MM.1S (cell line): ENCODE data around the gene LIPT1.

Source experiments
- EZH2 ChIP-seq: fragments of 300-600 bp; sonication (generic); optimal IDR thresholded peaks from 2 replicates; pipeline ENCODE3; 2017; ENCODE audit warnings: low read depth, mild to moderate bottlenecking, antibody characterized with exemption, low read length, mixed read lengths
- EZH2phosphoT487 ChIP-seq: fragments of 300-600 bp; sonication (generic); IDR thresholded peaks from 2 replicates; pipeline ENCODE4 v1.6.1; 2018; ENCODE audit warnings: antibody characterized with exemption, low read length
- TF ChIP-seq, protein P1 (sequence below): fragments of 300-600 bp; sonication (generic); IDR thresholded peaks from 2 replicates; pipeline ENCODE4 v1.5.1; 2016; ENCODE audit warnings: antibody characterized with exemption, low read length, mixed read lengths

DNA sequence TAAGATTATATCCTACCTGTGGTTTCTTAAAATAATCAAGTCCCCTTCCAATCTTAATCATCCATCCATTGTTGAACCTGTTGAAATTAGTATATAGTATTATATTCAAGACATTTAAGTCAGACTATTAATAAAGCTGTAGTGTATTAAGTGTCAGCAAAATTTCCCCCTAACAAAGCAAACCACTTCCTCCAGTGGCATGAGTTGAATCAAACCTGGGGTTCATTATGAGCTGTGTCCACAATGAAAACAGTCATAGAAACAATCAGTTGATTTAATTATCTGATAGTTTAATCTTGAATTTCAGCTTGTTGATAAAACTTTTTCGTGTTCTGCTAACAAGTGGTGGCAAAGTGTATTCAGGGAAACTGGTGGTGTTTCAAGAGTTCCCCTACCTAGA lies 14.8 kb downstream of the LIPT1 start:
- TF ChIP-seq, protein P1, sequence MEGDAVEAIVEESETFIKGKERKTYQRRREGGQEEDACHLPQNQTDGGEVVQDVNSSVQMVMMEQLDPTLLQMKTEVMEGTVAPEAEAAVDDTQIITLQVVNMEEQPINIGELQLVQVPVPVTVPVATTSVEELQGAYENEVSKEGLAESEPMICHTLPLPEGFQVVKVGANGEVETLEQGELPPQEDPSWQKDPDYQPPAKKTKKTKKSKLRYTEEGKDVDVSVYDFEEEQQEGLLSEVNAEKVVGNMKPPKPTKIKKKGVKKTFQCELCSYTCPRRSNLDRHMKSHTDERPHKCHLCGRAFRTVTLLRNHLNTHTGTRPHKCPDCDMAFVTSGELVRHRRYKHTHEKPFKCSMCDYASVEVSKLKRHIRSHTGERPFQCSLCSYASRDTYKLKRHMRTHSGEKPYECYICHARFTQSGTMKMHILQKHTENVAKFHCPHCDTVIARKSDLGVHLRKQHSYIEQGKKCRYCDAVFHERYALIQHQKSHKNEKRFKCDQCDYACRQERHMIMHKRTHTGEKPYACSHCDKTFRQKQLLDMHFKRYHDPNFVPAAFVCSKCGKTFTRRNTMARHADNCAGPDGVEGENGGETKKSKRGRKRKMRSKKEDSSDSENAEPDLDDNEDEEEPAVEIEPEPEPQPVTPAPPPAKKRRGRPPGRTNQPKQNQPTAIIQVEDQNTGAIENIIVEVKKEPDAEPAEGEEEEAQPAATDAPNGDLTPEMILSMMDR: no peak
- TF ChIP-seq EZH2phosphoT487: no peak
- TF ChIP-seq EZH2: no peak
